ENCODE results near the gene PMEPA1.

DNA sequence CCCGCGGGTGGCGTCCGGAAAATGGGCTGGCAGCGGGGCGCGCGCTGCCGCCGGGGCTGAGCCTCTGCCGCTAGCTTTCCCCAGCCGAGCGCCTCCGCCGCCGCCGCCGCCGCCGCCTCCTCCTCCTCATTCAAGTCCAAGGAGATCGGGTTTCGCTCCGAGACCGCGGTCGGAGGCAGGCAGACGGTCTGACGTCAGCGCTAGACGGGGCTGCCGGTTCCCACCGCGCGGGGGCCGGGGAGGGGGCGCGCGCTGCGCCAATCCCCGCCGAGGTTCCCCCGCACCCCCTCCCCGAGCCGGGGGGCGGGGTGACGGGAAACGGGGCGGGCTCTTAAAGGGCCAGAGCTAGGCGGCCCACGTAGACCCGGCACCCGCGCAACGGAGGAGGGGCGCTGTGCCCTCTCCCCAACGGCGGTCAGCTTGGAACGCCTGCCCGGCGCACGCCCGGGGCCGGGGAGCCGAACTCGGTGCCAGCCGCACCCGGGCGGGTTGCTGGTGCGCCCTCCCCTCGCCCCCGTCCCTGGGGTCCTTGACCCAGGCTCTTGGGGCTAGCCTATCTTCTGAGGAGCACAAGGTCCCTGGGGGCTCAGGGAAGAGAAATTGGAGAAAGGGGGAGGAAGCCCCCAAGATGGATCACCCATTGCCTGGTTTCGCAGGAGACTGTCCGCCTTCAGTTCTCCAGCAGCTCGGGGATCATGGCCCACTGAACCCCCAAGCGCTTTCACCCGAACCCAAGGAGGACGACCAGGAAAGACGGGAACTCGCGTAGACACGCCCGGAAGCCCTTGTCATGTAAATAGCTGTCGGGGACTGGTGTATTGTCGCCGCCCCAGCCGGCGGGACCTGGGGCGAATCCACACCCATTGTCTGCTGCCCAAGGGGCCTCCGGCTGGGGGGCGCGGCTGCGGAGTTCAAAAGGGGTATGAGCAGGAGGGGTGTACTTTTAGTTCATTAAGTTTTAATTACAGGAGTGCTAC lies at the start of gene PMEPA1:
- TF ChIP-seq, protein P1, sequence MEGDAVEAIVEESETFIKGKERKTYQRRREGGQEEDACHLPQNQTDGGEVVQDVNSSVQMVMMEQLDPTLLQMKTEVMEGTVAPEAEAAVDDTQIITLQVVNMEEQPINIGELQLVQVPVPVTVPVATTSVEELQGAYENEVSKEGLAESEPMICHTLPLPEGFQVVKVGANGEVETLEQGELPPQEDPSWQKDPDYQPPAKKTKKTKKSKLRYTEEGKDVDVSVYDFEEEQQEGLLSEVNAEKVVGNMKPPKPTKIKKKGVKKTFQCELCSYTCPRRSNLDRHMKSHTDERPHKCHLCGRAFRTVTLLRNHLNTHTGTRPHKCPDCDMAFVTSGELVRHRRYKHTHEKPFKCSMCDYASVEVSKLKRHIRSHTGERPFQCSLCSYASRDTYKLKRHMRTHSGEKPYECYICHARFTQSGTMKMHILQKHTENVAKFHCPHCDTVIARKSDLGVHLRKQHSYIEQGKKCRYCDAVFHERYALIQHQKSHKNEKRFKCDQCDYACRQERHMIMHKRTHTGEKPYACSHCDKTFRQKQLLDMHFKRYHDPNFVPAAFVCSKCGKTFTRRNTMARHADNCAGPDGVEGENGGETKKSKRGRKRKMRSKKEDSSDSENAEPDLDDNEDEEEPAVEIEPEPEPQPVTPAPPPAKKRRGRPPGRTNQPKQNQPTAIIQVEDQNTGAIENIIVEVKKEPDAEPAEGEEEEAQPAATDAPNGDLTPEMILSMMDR (conservative IDR thresholded peaks at IDR 0.05 in 1 of 2, IDR thresholded peaks at IDR 0.05 in 1 of 2; ENCODE audit: extremely low read depth in 1 of 2, insufficient read depth in 1 of 2, low read depth in 1 of 2, low read length in 2 of 2) = no peak
- TF ChIP-seq EZH2 (IDR thresholded peaks at IDR 0.05; ENCODE audit: borderline replicate concordance, low read length) = no peak
